MM.1S (cell line): ENCODE measurements around the gene ZNF565.

Source experiments
- DNase-seq: peaks from one replicate; pipeline ENCODE4 v3.0.0-alpha.2; 2015
- H2AFZ ChIP-seq: fragments of 300-600 bp; sonication (generic); 2 replicates; pipeline ENCODE4 v1.6.0; 2016; ENCODE audit warnings: antibody characterized with exemption, low read length
- H3F3A ChIP-seq: fragments of 300-600 bp; sonication (generic); 2 replicates; pipeline ENCODE4 v1.6.1; 2016; ENCODE audit warnings: mild to moderate bottlenecking, antibody characterized with exemption, low read length, moderate library complexity, mixed read lengths; ENCODE audit not compliant: insufficient read depth
- H3K27ac ChIP-seq: fragments of 300-600 bp; sonication (generic); 2 replicates; pipeline ENCODE4 v1.5.1; 2016; ENCODE audit warnings: mild to moderate bottlenecking, low read length
- H3K27me3 ChIP-seq: fragments of 300-600 bp; sonication (generic); replicated peaks from 2 replicates; pipeline ENCODE4 v1.6.0; 2016; ENCODE audit warnings: low read length; ENCODE audit not compliant: insufficient read depth
- H3K36me3 ChIP-seq: fragments of 300-600 bp; sonication (generic); replicated peaks from 2 replicates; pipeline ENCODE4 v1.6.1; 2016; ENCODE audit warnings: mild to moderate bottlenecking, low read length, mixed read lengths; ENCODE audit not compliant: insufficient read depth
- H3K4me1 ChIP-seq: fragments of 300-600 bp; sonication (generic); 2 replicates; pipeline ENCODE4 v1.6.1; 2016; ENCODE audit warnings: low read length, mixed read lengths
- H3K4me2 ChIP-seq: fragments of 300-600 bp; sonication (generic); 2 replicates; pipeline ENCODE4 v1.6.0; 2016; ENCODE audit warnings: low read depth, low read length
- H3K4me3 ChIP-seq: fragments of 300-600 bp; sonication (generic); 2 replicates; pipeline ENCODE4 v1.5.1; 2016; ENCODE audit warnings: low read length, mixed read lengths
- H3K79me2 ChIP-seq: fragments of 300-600 bp; sonication (generic); 2 replicates; pipeline ENCODE4 v1.6.1; 2016; ENCODE audit warnings: mixed run types, low read length, mixed read lengths
- H3K9ac ChIP-seq: fragments of 300-600 bp; sonication (generic); 2 replicates; pipeline ENCODE4 v1.6.1; 2016; ENCODE audit warnings: low read length, mixed read lengths
- H3K9me2 ChIP-seq: fragments of 300-600 bp; sonication (generic); replicated peaks from 2 replicates; pipeline ENCODE4 v1.6.1; 2016; ENCODE audit warnings: mild to moderate bottlenecking, low read length, mixed read lengths; ENCODE audit not compliant: insufficient read depth
- H3K9me3 ChIP-seq: fragments of 300-600 bp; sonication (generic); replicated peaks from 2 replicates; pipeline ENCODE4 v1.6.1; 2016; ENCODE audit warnings: mild to moderate bottlenecking, low read length, mixed read lengths; ENCODE audit not compliant: insufficient read depth
- H4K20me1 ChIP-seq: fragments of 300-600 bp; sonication (generic); 2 replicates; pipeline ENCODE4 v1.6.1; 2016; ENCODE audit warnings: mild to moderate bottlenecking, low read length, moderate library complexity, mixed read lengths; ENCODE audit not compliant: insufficient read depth
- CTCF ChIP-seq: fragments of 300-600 bp; sonication (generic); IDR thresholded peaks from 2 replicates; pipeline ENCODE4 v1.5.1; 2016; ENCODE audit warnings: antibody characterized with exemption, low read length, mixed read lengths
- EZH2 ChIP-seq: fragments of 300-600 bp; sonication (generic); optimal IDR thresholded peaks from 2 replicates; pipeline ENCODE3; 2017; ENCODE audit warnings: low read depth, mild to moderate bottlenecking, antibody characterized with exemption, low read length, mixed read lengths
- EZH2phosphoT487 ChIP-seq: fragments of 300-600 bp; sonication (generic); IDR thresholded peaks from 2 replicates; pipeline ENCODE4 v1.6.1; 2018; ENCODE audit warnings: antibody characterized with exemption, low read length

Gene ZNF565

DNA sequence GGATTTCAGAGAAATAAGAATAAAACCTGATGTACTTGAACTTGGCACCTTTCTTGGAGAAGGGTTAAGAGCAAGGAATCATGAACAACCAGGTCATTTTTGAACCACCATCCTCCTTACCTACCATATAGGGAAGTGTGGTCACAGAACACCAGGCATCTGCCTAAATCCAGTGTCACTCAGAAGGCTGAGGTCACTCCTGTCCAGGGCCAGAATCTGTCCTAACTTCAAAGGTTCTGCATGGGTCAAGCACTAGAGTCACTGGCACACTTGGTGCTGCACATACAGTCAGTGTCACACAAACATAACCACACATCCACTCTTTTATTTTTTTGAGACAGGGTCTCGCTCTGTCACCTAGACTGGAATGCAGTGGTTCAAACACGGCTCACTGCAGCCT is 1.6 kb downstream of the ZNF565 start:
- Histone ChIP-seq H3F3A (no peaks in the 10 kb centered on the region), H3K9me3 (no peaks in the 10 kb centered on the region), H3K9me2 (no peaks in the 10 kb centered on the region), H2AFZ (no peak overlapping the region), H3K4me3 (no peak overlapping the region), H3K9ac (no peak overlapping the region), H3K27me3 (no peaks in the 10 kb centered on the region), H3K4me1 (peaks cover 4% of the 10 kb centered on the region; the same call in 1 of the 2 replicates), H4K20me1 (no peaks in the 10 kb centered on the region), H3K79me2 (peaks cover 34% of the 10 kb centered on the region), H3K27ac (no peak overlapping the region), H3K36me3 (no peaks in the 10 kb centered on the region), H3K4me2 (no peak overlapping the region)
- TF ChIP-seq EZH2 (no peak), CTCF (no peak), EZH2phosphoT487 (no peak)
- DNase-seq: no peak

DNA sequence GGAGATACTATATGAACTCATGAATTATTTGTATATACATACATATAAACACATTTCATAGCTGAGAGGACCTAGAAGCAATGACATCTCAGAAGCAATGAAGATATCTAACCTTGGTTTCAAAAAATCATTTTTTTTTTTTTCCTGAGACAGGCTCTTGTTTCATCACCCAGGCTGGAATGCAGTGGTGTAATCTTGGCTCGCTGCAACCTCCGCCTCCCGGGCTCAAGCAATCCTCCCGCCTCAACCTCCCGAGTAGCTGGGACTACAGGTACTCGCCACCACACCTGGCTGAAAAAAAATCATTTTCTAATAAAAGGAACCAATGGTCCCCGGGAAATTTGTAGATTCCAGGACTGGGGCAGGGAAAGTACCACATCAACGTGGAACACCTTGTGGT is 4.0 kb downstream of the ZNF565 start:
- Histone ChIP-seq H3F3A (no peaks in the 10 kb centered on the region), H3K9ac (no peak overlapping the region), H4K20me1 (no peaks in the 10 kb centered on the region), H2AFZ (no peak overlapping the region), H3K27ac (no peak overlapping the region), H3K27me3 (no peaks in the 10 kb centered on the region), H3K79me2 (peaks cover 12% of the 10 kb centered on the region), H3K36me3 (no peaks in the 10 kb centered on the region), H3K4me2 (no peak overlapping the region), H3K4me3 (no peak overlapping the region), H3K9me2 (no peaks in the 10 kb centered on the region), H3K4me1 (peaks cover 4% of the 10 kb centered on the region; the same call in 1 of the 2 replicates), H3K9me3 (no peaks in the 10 kb centered on the region)
- no peak for DNase-seq
- no peak for TF ChIP-seq EZH2
- no peak for TF ChIP-seq CTCF
- TF ChIP-seq EZH2phosphoT487: no peak

DNA sequence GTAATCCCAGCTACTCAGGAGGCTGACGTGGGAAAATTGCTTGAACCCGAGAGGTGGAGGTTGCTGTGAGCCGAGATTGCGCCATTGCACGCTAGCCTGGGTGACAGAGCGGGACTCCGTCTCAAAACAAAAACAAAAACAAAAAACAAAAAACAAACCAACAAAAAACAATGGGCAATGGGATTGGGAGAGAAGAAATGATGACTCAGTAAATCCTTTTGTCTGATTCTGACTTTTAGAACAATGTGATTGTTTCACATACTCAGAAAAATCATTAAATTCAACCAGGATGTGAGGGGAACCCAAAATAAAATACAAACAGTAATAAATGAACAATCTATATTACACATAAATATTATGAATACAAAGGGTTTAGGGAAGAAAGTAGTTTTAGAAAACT is 5.1 kb downstream of the ZNF565 start:
- no peak overlapping the region for H3K27ac ChIP-seq
- peaks cover 7% of the 10 kb centered on the region for H3K79me2 ChIP-seq
- H3K36me3 ChIP-seq: no peaks in the 10 kb centered on the region
- no peak overlapping the region for H2AFZ ChIP-seq
- H3K4me1 ChIP-seq: peaks cover 4% of the 10 kb centered on the region; the same call in 1 of the 2 replicates
- no peak overlapping the region for H3K9ac ChIP-seq
- H3K27me3 ChIP-seq: no peaks in the 10 kb centered on the region
- no peaks in the 10 kb centered on the region for H3K9me2 ChIP-seq
- no peaks in the 10 kb centered on the region for H3F3A ChIP-seq
- DNase-seq: no peak
- no peaks in the 10 kb centered on the region for H4K20me1 ChIP-seq
- no peaks in the 10 kb centered on the region for H3K9me3 ChIP-seq
- H3K4me2 ChIP-seq: no peak overlapping the region
- TF ChIP-seq CTCF (no peak), EZH2phosphoT487 (no peak)
- H3K4me3 ChIP-seq: no peak overlapping the region
